Fibroblast of lung (primary cell): ENCODE measurements around the gene TESK2. TPM values are rescaled to one million over a fixed set of nuclear protein-coding genes. Genes with fewer than 3 reads are reported as not detected.

Experiments
- DNase-seq, 2 donors: peaks; one replicate each; pipeline versions ENCODE4 v3.0.0 to v3.0.0-alpha.2; 2010; ENCODE audit warnings: low read depth in 2 of 2
- H2AFZ ChIP-seq: 2 replicates; pipeline ENCODE4 v1.5.1; 2012; ENCODE audit warnings: low read length, control low read depth, inconsistent platforms
- H3K27ac ChIP-seq: 2 replicates; pipeline ENCODE4 v1.5.1; 2011; ENCODE audit warnings: low read length, control low read depth; ENCODE audit not compliant: insufficient read depth
- H3K27me3 ChIP-seq: 2 replicates; pipeline ENCODE4 v1.5.1; 2011; ENCODE audit warnings: mild to moderate bottlenecking, low read length; ENCODE audit not compliant: control insufficient read depth, insufficient read depth
- H3K36me3 ChIP-seq: 2 replicates; pipeline ENCODE4 v1.5.1; 2011; ENCODE audit warnings: low read length; ENCODE audit not compliant: control insufficient read depth, insufficient read depth
- H3K4me1 ChIP-seq: 2 replicates; pipeline ENCODE4 v1.5.1; 2011; ENCODE audit warnings: low read length; ENCODE audit not compliant: control insufficient read depth, insufficient read depth; ENCODE audit errors: extremely low read depth
- H3K4me2 ChIP-seq: 2 replicates; pipeline ENCODE4 v1.5.1; 2011; ENCODE audit warnings: low read length, control low read depth; ENCODE audit not compliant: insufficient read depth; ENCODE audit errors: extremely low read depth
- H3K4me3 ChIP-seq, 4 experiments: fragments of 200-600 bp in 1 of 4; sonication (generic) in 1 of 4; replicated peaks in 1 of 4; 2 replicates each; pipeline ENCODE4 v1.5.1; 2011 to 2016; ENCODE audit warnings: low read length in 4 of 4, low read depth in 3 of 4, mild to moderate bottlenecking in 3 of 4, control low read depth in 2 of 4, inconsistent platforms in 1 of 4, mixed read lengths in 1 of 4; ENCODE audit not compliant: insufficient read depth in 1 of 4; ENCODE audit errors: control extremely low read depth in 1 of 4
- H3K79me2 ChIP-seq: 2 replicates; pipeline ENCODE4 v1.5.1; 2012; ENCODE audit warnings: mild to moderate bottlenecking, low read length, inconsistent platforms; ENCODE audit not compliant: control insufficient read depth, insufficient read depth
- H3K9ac ChIP-seq: 2 replicates; pipeline ENCODE4 v1.5.1; 2011; ENCODE audit warnings: mild to moderate bottlenecking, low read length, control low read depth; ENCODE audit not compliant: insufficient read depth
- H3K9me3 ChIP-seq: 2 replicates; pipeline ENCODE4 v1.5.1; 2012; ENCODE audit warnings: low read depth, low read length; ENCODE audit not compliant: control insufficient read depth, insufficient read depth
- H4K20me1 ChIP-seq: 2 replicates; pipeline ENCODE4 v1.5.1; 2011; ENCODE audit warnings: low read length; ENCODE audit not compliant: control insufficient read depth, insufficient read depth; ENCODE audit errors: extremely low read depth
- EZH2 ChIP-seq: IDR thresholded peaks from 2 replicates; pipeline ENCODE4 v1.5.1; 2012; ENCODE audit warnings: low read length, control low read depth, mild to moderate bottlenecking; ENCODE audit errors: missing control alignments
- polyA plus RNA-seq, 2 donors: library from polyadenylated mRNA; depleted of rRNA in 1 of 2; stranded (reverse) in 1 of 2; unstranded in 1 of 2; fragments of >200 nt; gene quantifications; 2 replicates each; pipeline ENCODE4 v1.2.1, GENCODE V29; 2011 to 2012; ENCODE audit warnings: missing spikeins in 1 of 2
- total RNA-seq: library from RNA; depleted of rRNA; stranded (reverse); fragments of >200 nt; gene quantifications from 2 replicates; pipeline ENCODE4 v1.2.1, GENCODE V29; 2014
- TF ChIP-seq, protein P1 (sequence below), 2 donors: IDR thresholded peaks in 1 of 2; conservative IDR thresholded peaks in 1 of 2; 1 replicate in 1 of 2; 2 replicates in 1 of 2; pipeline ENCODE4 v1.5.1; 2011 to 2012; ENCODE audit warnings: low read length in 2 of 2, control low read depth in 1 of 2, inconsistent platforms in 1 of 2, low read depth in 1 of 2, mild to moderate bottlenecking in 1 of 2

The TESK2 gene
- total and polyA plus RNA-seq, 2 donors (not counting 1 experiment from before 2014, with no cell fraction given) = 1.7 to 4.3 TPM

- H3K36me3 ChIP-seq = no peaks in the 10 kb centered on the region
- no peak overlapping the region for H2AFZ ChIP-seq
- no peaks in the 10 kb centered on the region for H3K9me3 ChIP-seq
- H3K79me2 ChIP-seq = no peaks in the 10 kb centered on the region
- H3K9ac ChIP-seq = no peak overlapping the region
- TF ChIP-seq, protein P1, sequence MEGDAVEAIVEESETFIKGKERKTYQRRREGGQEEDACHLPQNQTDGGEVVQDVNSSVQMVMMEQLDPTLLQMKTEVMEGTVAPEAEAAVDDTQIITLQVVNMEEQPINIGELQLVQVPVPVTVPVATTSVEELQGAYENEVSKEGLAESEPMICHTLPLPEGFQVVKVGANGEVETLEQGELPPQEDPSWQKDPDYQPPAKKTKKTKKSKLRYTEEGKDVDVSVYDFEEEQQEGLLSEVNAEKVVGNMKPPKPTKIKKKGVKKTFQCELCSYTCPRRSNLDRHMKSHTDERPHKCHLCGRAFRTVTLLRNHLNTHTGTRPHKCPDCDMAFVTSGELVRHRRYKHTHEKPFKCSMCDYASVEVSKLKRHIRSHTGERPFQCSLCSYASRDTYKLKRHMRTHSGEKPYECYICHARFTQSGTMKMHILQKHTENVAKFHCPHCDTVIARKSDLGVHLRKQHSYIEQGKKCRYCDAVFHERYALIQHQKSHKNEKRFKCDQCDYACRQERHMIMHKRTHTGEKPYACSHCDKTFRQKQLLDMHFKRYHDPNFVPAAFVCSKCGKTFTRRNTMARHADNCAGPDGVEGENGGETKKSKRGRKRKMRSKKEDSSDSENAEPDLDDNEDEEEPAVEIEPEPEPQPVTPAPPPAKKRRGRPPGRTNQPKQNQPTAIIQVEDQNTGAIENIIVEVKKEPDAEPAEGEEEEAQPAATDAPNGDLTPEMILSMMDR (conservative IDR thresholded peaks at IDR 0.05 in 1 of 2, IDR thresholded peaks at IDR 0.05 in 1 of 2; ENCODE audit: low read depth in 1 of 2, low read length in 2 of 2) = no peak
- TF ChIP-seq EZH2 = no peak
- H4K20me1 ChIP-seq = no peaks in the 10 kb centered on the region
- H3K27me3 ChIP-seq = no peaks in the 10 kb centered on the region
- no peak overlapping the region for H3K27ac ChIP-seq
- DNase-seq = no peak
- H3K4me2 ChIP-seq = no peak overlapping the region
- H3K4me1 ChIP-seq = peaks cover 2% of the 10 kb centered on the region
- no peak overlapping the region for H3K4me3 ChIP-seq
These were observed 5.0 kb downstream of the TESK2 start for GRCh38 chr1:45485949-45486348.

DNA sequence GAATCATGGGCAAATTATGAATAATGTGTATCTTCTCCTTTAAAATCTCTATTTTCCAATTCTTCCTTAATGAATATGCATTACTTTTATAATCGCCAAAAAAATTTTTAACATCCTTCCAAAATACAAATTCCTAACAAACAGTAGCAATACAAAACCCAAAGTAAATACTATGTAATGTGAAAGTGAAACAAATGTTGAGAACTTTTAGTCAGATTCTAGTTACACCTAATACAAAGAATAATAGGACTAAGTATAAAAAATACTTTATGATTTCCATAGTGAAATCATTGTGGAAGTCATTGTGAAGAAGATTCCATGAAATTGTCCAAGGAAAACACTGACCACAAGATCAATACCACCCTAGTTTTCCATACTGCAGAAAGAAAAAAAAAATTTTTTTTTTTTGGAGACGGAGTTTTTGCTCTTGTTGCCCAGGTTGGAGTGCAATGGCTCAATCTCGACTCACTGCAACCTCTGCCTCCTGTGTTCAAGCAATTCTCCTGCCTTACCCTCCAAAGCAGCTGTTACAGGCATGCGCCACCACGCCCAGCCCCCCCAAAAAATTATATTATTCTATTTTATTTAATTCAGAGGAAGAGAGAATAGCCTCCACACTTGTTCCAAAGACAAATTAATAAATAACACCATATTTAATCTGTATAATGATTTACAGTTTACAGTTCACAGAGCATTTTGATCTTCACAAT is 11.8 kb downstream of the TESK2 start:
- no peaks in the 10 kb centered on the region for H3K27me3 ChIP-seq
- H3K27ac ChIP-seq = no peak overlapping the region
- H2AFZ ChIP-seq = no peak overlapping the region
- H3K9me3 ChIP-seq = no peaks in the 10 kb centered on the region
- H3K79me2 ChIP-seq = no peaks in the 10 kb centered on the region
- no peak overlapping the region for H3K4me2 ChIP-seq
- no peaks in the 10 kb centered on the region for H3K4me1 ChIP-seq
- H4K20me1 ChIP-seq = no peaks in the 10 kb centered on the region
- TF ChIP-seq EZH2 = no peak
- H3K4me3 ChIP-seq = no peak overlapping the region
- no peak for DNase-seq
- no peaks in the 10 kb centered on the region for H3K36me3 ChIP-seq
- no peak overlapping the region for H3K9ac ChIP-seq

DNA sequence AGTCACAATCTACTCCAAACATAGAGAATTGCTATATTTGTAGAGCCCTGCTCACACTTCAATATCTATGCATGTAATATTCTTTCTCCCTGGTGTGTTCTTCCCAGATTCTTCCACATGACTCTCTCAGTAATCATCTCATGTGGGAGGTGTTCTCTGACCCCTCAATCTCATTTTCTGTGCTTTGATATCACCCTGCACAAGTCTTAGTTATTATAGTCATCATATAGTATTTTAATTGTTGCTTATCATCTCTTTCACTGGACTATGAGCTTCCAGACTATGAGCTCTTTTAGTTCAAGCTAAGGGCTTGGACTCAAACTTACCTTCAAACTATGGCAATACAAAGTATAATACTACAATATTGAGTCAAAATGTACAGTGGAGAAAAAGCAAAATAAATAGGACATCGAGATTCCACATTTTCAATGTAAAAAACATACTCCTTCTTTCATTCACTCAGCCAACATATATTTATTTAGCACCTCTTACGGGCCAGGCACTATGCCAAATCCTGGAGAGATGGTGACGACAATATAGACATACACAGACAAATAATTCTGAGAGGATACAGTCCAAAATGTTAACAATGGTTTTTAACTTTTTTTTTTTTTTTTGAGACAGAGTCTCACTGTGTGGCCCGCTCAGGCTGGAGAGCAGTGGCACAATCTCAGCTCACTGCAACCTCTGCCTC is 12.7 kb downstream of the TESK2 start:
- no peaks in the 10 kb centered on the region for H3K27me3 ChIP-seq
- H3K27ac ChIP-seq = no peak overlapping the region
- H3K4me3 ChIP-seq = no peak overlapping the region
- DNase-seq = peak in 1 of 2 donors; percentile 17
- no peak overlapping the region for H3K4me2 ChIP-seq
- no peaks in the 10 kb centered on the region for H3K4me1 ChIP-seq
- H3K36me3 ChIP-seq = no peaks in the 10 kb centered on the region
- no peak for TF ChIP-seq EZH2
- TF ChIP-seq, protein P1 (conservative IDR thresholded peaks at IDR 0.05 in 1 of 2, IDR thresholded peaks at IDR 0.05 in 1 of 2; ENCODE audit: low read depth in 1 of 2, low read length in 2 of 2) = no peak
- H2AFZ ChIP-seq = no peak overlapping the region
- no peaks in the 10 kb centered on the region for H3K9me3 ChIP-seq
- H3K79me2 ChIP-seq = no peaks in the 10 kb centered on the region
- no peaks in the 10 kb centered on the region for H4K20me1 ChIP-seq
- no peak overlapping the region for H3K9ac ChIP-seq
